K562 (cell line): ENCODE data around the gene GFI1. TPM values are rescaled to one million over a fixed set of nuclear protein-coding genes. Genes with fewer than 3 reads are reported as not detected.

ENCODE experiments used
- BMI1 ChIP-seq: fragments of 150-350 bp; IDR thresholded peaks from 2 replicates; pipeline ENCODE4 v1.6.1; 2014; ENCODE audit warnings: low read length
- CHCHD3 ChIP-seq: fragments of 250-450 bp; sonication (Bioruptor Pico); IDR thresholded peaks from 2 replicates; pipeline ENCODE4 v2.1.2; 2022; ENCODE audit warnings: mild to moderate bottlenecking
- COPS2 ChIP-seq: fragments of 450-650 bp; conservative IDR thresholded peaks from 2 replicates; pipeline ENCODE4 v1.6.1; 2016; ENCODE audit warnings: mild to moderate bottlenecking, moderate library complexity
- ELF1 ChIP-seq: fragments of 200-800 bp; sonication (Bioruptor generic); IDR thresholded peaks from 2 replicates; pipeline ENCODE4 v1.6.1; 2016; ENCODE audit warnings: missing genetic modification characterization, missing compliant biosample characterization
- EZH2 ChIP-seq: IDR thresholded peaks from 2 replicates; pipeline ENCODE4 v1.6.1; 2012; ENCODE audit warnings: low read depth, mild to moderate bottlenecking, inconsistent platforms, low read length, borderline replicate concordance
- GABPB1 ChIP-seq: sonication (generic); formaldehyde crosslinking; IDR thresholded peaks from 2 replicates; pipeline ENCODE4 v1.8.0; 2022; ENCODE audit warnings: mild to moderate bottlenecking, missing genetic modification reagents
- GATA2 ChIP-seq: sonication (generic); formaldehyde crosslinking; IDR thresholded peaks from 2 replicates; pipeline ENCODE4 v1.4.0; 2020; ENCODE audit warnings: mild to moderate bottlenecking, missing genetic modification reagents
- GATAD2A ChIP-seq: fragments of 450-650 bp; IDR thresholded peaks from 2 replicates; pipeline ENCODE4 v1.6.1; 2017
- GTF2E2 ChIP-seq: fragments of 200-800 bp; sonication (Bioruptor generic); IDR thresholded peaks from 2 replicates; pipeline ENCODE4 v1.6.1; 2016; ENCODE audit warnings: missing genetic modification characterization, missing compliant biosample characterization
- HLTF ChIP-seq: fragments of 450-650 bp; IDR thresholded peaks from 2 replicates; pipeline ENCODE4 v1.6.1; 2016
- HNRNPUL1 ChIP-seq: fragments of 200-400 bp; formaldehyde crosslinking; IDR thresholded peaks from 2 replicates; pipeline ENCODE4 v1.6.1; 2017; ENCODE audit warnings: low read length
- JUND ChIP-seq, 2 experiments: IDR thresholded peaks; 2 replicates in 1 of 2; 3 replicates in 1 of 2; pipeline ENCODE4 v1.6.1; 2011; ENCODE audit warnings: borderline replicate concordance in 2 of 2, low read depth in 2 of 2, low read length in 2 of 2, improper control_type of control experiment in 1 of 2, missing biosample characterization in 1 of 2, missing genetic modification characterization in 1 of 2, missing genetic modification reagents in 1 of 2
- OTX1 ChIP-seq: fragments of 450-650 bp; formaldehyde crosslinking; IDR thresholded peaks from 2 replicates; pipeline ENCODE4 v1.4.0; 2022; ENCODE audit warnings: mild to moderate bottlenecking
- POLR2G ChIP-seq: fragments of 200-400 bp; formaldehyde crosslinking; IDR thresholded peaks from 2 replicates; pipeline ENCODE4 v1.6.1; 2017; ENCODE audit warnings: low read depth, mild to moderate bottlenecking, antibody characterized with exemption, low read length, moderate library complexity
- RBBP5 ChIP-seq: fragments of 200-600 bp; sonication (generic); IDR thresholded peaks from 2 replicates; pipeline ENCODE4 v1.6.1; 2012; ENCODE audit warnings: borderline replicate concordance, mild to moderate bottlenecking, low read length, control low read depth, inconsistent platforms; ENCODE audit not compliant: insufficient read depth, poor library complexity, severe bottlenecking
- SMARCA5 ChIP-seq: fragments of 450-650 bp; IDR thresholded peaks from 2 replicates; pipeline ENCODE4 v1.6.1; 2016
- SNRNP70 ChIP-seq: fragments of 200-400 bp; formaldehyde crosslinking; optimal IDR thresholded peaks from 2 replicates; pipeline ENCODE3; 2017; ENCODE audit warnings: low read depth, low read length
- SRSF7 ChIP-seq: fragments of 200-400 bp; formaldehyde crosslinking; optimal IDR thresholded peaks from 2 replicates; pipeline ENCODE3; 2017; ENCODE audit warnings: mild to moderate bottlenecking, low read depth, low read length
- TFE3 ChIP-seq: fragments of 450-650 bp; formaldehyde crosslinking; IDR thresholded peaks from 2 replicates; pipeline ENCODE4 v1.4.0; 2020; ENCODE audit warnings: mild to moderate bottlenecking, mixed read lengths
- ZBTB17 ChIP-seq: fragments of 450-650 bp; formaldehyde crosslinking; IDR thresholded peaks from 2 replicates; pipeline ENCODE4 v1.4.0; 2020; ENCODE audit warnings: mild to moderate bottlenecking
- ZFP30 ChIP-seq: fragments of 250-450 bp; sonication (Bioruptor Pico); IDR thresholded peaks from 2 replicates; pipeline ENCODE4 v1.8.0; 2022; ENCODE audit warnings: moderate library complexity, mild to moderate bottlenecking, inconsistent platforms, borderline replicate concordance
- ZKSCAN8 ChIP-seq: fragments of 200-800 bp; sonication (Bioruptor generic); IDR thresholded peaks from 2 replicates; pipeline ENCODE4 v1.6.1; 2016; ENCODE audit warnings: missing genetic modification characterization, missing compliant biosample characterization
- ZNF165 ChIP-seq: fragments of 250-450 bp; sonication (Bioruptor Pico); IDR thresholded peaks from 2 replicates; pipeline ENCODE4 v1.4.0; 2020; ENCODE audit warnings: borderline replicate concordance
- ZNF24 ChIP-seq: fragments of 450-650 bp; IDR thresholded peaks from 2 replicates; pipeline ENCODE4 v1.6.1; 2016
- ZNF561 ChIP-seq: fragments of 450-650 bp; formaldehyde crosslinking; conservative IDR thresholded peaks from 2 replicates; pipeline ENCODE4 v1.4.0; 2020; ENCODE audit warnings: mild to moderate bottlenecking, moderate library complexity
- polyA plus RNA-seq, 8 experiments: library from polyadenylated mRNA; depleted of rRNA in 4 of 8; stranded (reverse) in 5 of 8; unstranded in 3 of 8; fragments of >200 nt; fragmentation: Nextera tagmentation in 2 of 8; fragmentation: Illumina TruSeq in 1 of 8; extraction: Ambion mirVana in 2 of 8; extraction: Trizol in 1 of 8; gene quantifications; 2 replicates each; pipeline versions ENCODE4 v1.2.1 to v1.2.3, GENCODE V29; 2011 to 2014; ENCODE audit warnings: inconsistent platforms in 1 of 8, missing spikeins in 1 of 8
- total RNA-seq, 7 experiments: library from RNA; depleted of rRNA in 6 of 7; stranded (reverse); fragments of >200 nt in 6 of 7; fragmentation: Illumina TruSeq in 2 of 7; extraction: Trizol in 2 of 7; gene quantifications; 2 replicates each; pipeline versions ENCODE4 v1.2.1 to v1.2.3, GENCODE V29; 2011 to 2021; ENCODE audit warnings: low replicate concordance in 1 of 7
- TF ChIP-seq, protein P1 (sequence below): sonication (generic); formaldehyde crosslinking; IDR thresholded peaks from 2 replicates; pipeline ENCODE4 v1.8.1; 2023; ENCODE audit warnings: mild to moderate bottlenecking, missing genetic modification reagents
- TF ChIP-seq, protein P2 (sequence below): fragments of 450-650 bp; formaldehyde crosslinking; IDR thresholded peaks from 2 replicates; pipeline ENCODE4 v1.4.0; 2022; ENCODE audit warnings: missing genetic modification characterization

GFI1 gene
- total and polyA plus RNA-seq, 9 of the 15 experiments (the other 6 are each of a cell fraction or from before 2014, with no cell fraction given): 0.07 to 0.93 (median 0.46) TPM

GRCh38 chr1:92485381-92486250 is 1.1 kb downstream of the GFI1 start (continued):
- TF ChIP-seq TFE3 (CRISPR knock-in tag) (no peak), POLR2G (no peak), EZH2 (no peak), JUND (IDR thresholded peaks at IDR 0.05; ENCODE audit: borderline replicate concordance, low read depth, low read length) (no peak), JUND (tag; IDR thresholded peaks at IDR 0.05; ENCODE audit: borderline replicate concordance, low read depth, low read length) (no peak), GATA2 (CRISPR knock-in tag) (no peak), SMARCA5 (no peak), COPS2 (no peak), SNRNP70 (no peak), ZNF24 (no peak), ZKSCAN8 (CRISPR knock-in tag) (no peak), ELF1 (tag) (no peak), GTF2E2 (tag) (no peak), ZFP30 (no peak), ZNF561 (CRISPR knock-in tag) (no peak), ZNF165 (CRISPR knock-in tag) (no peak), OTX1 (no peak), GATAD2A (no peak), BMI1 (no peak), GABPB1 (CRISPR knock-in tag) (no peak), SRSF7 (no peak), RBBP5 (peak; percentile 44), ZBTB17 (CRISPR knock-in tag) (no peak), HLTF (no peak), HNRNPUL1 (no peak), CHCHD3 (CRISPR knock-in tag) (no peak)
- TF ChIP-seq, protein P1, sequence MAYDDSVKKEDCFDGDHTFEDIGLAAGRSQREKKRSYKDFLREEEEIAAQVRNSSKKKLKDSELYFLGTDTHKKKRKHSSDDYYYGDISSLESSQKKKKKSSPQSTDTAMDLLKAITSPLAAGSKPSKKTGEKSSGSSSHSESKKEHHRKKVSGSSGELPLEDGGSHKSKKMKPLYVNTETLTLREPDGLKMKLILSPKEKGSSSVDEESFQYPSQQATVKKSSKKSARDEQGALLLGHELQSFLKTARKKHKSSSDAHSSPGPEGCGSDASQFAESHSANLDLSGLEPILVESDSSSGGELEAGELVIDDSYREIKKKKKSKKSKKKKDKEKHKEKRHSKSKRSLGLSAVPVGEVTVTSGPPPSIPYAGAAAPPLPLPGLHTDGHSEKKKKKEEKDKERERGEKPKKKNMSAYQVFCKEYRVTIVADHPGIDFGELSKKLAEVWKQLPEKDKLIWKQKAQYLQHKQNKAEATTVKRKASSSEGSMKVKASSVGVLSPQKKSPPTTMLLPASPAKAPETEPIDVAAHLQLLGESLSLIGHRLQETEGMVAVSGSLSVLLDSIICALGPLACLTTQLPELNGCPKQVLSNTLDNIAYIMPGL (CRISPR knock-in tag): no peak
- TF ChIP-seq, protein P2, sequence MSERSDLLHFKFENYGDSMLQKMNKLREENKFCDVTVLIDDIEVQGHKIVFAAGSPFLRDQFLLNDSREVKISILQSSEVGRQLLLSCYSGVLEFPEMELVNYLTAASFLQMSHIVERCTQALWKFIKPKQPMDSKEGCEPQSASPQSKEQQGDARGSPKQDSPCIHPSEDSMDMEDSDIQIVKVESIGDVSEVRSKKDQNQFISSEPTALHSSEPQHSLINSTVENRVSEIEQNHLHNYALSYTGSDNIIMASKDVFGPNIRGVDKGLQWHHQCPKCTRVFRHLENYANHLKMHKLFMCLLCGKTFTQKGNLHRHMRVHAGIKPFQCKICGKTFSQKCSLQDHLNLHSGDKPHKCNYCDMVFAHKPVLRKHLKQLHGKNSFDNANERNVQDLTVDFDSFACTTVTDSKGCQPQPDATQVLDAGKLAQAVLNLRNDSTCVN (CRISPR knock-in tag): no peak
